ENCODE measurements around the gene HSPB9. TPM values are rescaled to one million over a fixed set of nuclear protein-coding genes. Genes with fewer than 3 reads are reported as not detected.

HSPB9 gene
- total and polyA plus RNA-seq, 10 of the 15 experiments (the other 5 are each of a cell fraction or from before 2014, with no cell fraction given): 0.04 to 0.40 (median 0.11) TPM; not detected in 7

DNA sequence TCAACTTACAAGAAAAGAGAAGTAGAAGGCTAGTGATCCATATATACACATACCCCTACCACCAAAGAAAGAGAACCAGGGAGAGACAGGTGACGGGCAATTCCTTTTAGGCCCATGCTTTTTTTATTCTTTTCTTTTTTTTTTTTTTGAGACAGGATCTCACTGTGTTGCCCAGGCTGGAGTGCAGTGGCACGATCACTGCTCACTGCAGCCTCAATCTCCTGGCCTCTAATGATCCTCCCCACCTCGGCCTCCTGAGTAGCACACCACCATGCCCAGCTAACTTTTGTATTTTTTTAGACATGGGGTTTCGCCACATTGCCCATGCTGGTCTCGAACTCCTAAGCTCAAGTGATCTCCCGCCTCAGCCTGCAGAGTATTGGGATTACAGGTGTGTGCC lies 4.8 kb downstream of the HSPB9 start (continued):
- no peak for TF ChIP-seq MLLT1 (IDR thresholded peaks at IDR 0.05)

DNA sequence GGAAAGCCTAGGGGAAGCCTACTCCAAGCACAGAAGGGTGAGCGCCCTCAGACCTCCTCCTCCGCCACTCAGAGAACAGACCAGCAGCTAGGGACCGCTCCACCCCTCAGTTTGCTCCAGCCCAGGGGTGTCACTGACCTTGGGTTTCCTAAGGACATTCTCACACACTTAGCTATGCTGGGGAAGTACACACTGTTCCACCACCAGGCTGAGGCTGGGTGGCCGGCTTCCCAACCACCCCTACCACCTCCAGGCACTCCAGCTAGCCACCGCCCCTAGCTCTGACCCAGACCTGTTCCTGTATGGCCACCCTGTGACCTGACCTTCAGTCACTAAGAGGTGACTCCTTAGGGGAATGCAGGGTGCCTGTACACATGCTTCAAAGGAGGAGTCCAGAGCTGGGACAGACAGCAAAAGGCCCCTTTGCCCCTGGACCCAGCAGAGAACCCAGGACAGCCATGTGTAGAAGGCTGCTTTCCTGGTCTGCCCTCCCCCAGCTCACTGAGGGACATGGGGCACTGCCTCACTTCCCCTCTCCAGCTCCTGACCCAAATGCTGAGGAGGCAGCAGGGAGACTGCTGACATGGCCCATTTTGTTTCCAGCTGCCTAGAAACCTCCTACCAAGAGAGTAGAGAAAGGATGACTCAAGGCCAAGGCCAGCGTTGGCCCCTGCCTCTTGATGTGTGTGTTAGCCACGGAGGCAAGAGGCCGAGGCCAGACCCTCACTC lies 6.7 kb downstream of the HSPB9 start:
- no TSS peak for BruUV-seq (replicated peaks)
- H3K9me3 ChIP-seq (replicated peaks; ENCODE audit: control insufficient read depth, insufficient read depth, low read length): no peaks in the 10 kb centered on the region
- H2AFZ ChIP-seq (ENCODE audit: control insufficient read depth, low read depth, low read length): no peak overlapping the region
- 97% methylated on average over 8 of the region's 8 CpGs for WGBS (ENCODE audit: insufficient coverage, insufficient replicate concordance, low lambda C conversion rate, missing lambda C conversion rate)
- TF ChIP-seq CBFB (IDR thresholded peaks at IDR 0.05; ENCODE audit: low read depth) (no peak), RB1 (IDR thresholded peaks at IDR 0.05; ENCODE audit: borderline replicate concordance) (no peak), ZNF207 (IDR thresholded peaks at IDR 0.05; ENCODE audit: borderline replicate concordance) (no peak), MTA2 (IDR thresholded peaks at IDR 0.05; ENCODE audit: low read depth) (no peak), POLR2AphosphoS5 (IDR thresholded peaks at IDR 0.05; ENCODE audit: low read length) (no peak), TCF7 (IDR thresholded peaks at IDR 0.05; ENCODE audit: borderline replicate concordance) (no peak), RELA (IDR thresholded peaks at IDR 0.05; ENCODE audit: borderline replicate concordance, partially characterized antibody) (no peak), SREBF2 (IDR thresholded peaks at IDR 0.05; ENCODE audit: low read length) (no peak), SMC3 (IDR thresholded peaks at IDR 0.05; ENCODE audit: borderline replicate concordance, low read length) (no peak), BACH1 (IDR thresholded peaks at IDR 0.05; ENCODE audit: borderline replicate concordance) (no peak), ZNF384 (IDR thresholded peaks at IDR 0.05; ENCODE audit: borderline replicate concordance, low read depth, low read length) (no peak), TCF12 (IDR thresholded peaks at IDR 0.05; ENCODE audit: low read depth, low read length) (no peak), STAT3 (IDR thresholded peaks at IDR 0.05; ENCODE audit: low read depth, low read length) (no peak), ZBED1 (IDR thresholded peaks at IDR 0.05; ENCODE audit: borderline replicate concordance) (no peak), MXI1 (IDR thresholded peaks at IDR 0.05; ENCODE audit: low read depth, low read length) (no peak)
- TF ChIP-seq, protein P1, sequence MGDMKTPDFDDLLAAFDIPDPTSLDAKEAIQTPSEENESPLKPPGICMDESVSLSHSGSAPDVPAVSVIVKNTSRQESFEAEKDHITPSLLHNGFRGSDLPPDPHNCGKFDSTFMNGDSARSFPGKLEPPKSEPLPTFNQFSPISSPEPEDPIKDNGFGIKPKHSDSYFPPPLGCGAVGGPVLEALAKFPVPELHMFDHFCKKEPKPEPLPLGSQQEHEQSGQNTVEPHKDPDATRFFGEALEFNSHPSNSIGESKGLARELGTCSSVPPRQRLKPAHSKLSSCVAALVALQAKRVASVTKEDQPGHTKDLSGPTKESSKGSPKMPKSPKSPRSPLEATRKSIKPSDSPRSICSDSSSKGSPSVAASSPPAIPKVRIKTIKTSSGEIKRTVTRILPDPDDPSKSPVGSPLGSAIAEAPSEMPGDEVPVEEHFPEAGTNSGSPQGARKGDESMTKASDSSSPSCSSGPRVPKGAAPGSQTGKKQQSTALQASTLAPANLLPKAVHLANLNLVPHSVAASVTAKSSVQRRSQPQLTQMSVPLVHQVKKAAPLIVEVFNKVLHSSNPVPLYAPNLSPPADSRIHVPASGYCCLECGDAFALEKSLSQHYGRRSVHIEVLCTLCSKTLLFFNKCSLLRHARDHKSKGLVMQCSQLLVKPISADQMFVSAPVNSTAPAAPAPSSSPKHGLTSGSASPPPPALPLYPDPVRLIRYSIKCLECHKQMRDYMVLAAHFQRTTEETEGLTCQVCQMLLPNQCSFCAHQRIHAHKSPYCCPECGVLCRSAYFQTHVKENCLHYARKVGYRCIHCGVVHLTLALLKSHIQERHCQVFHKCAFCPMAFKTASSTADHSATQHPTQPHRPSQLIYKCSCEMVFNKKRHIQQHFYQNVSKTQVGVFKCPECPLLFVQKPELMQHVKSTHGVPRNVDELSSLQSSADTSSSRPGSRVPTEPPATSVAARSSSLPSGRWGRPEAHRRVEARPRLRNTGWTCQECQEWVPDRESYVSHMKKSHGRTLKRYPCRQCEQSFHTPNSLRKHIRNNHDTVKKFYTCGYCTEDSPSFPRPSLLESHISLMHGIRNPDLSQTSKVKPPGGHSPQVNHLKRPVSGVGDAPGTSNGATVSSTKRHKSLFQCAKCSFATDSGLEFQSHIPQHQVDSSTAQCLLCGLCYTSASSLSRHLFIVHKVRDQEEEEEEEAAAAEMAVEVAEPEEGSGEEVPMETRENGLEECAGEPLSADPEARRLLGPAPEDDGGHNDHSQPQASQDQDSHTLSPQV (IDR thresholded peaks at IDR 0.05): no peak
- peaks cover 18% of the 10 kb centered on the region for H3K79me2 ChIP-seq (ENCODE audit: control insufficient read depth, insufficient read depth, low read length)
- intact Hi-C loops (cut with micrococcal nuclease; ENCODE audit: unreplicated experiment) (no loop called here), in situ Hi-C loops (cut with MboI) (no loop called here)
- ChIA-PET SMC1A (ENCODE audit: uncharacterized antibody, unreplicated experiment) (interaction anchor here (1.0 to 1.8 kb wide), 2 partner anchors 9 to 81 kb away, joined by 3 to 7 read pairs; partner anchors contain the start of gene KAT2A), CTCF (interaction anchor here (1.1 to 4.3 kb wide), 3 partner anchors 9 to 277 kb away, joined by 3 to 31 read pairs (median 3); partner anchors contain the start of gene KCNH4), POLR2A (interaction anchor here (1.9 kb wide), 1 partner anchor 52 kb away, joined by 5 read pairs; no protein-coding TSS in a partner anchor), RAD21 (ENCODE audit: unreplicated experiment) (interaction anchor here (1.0 kb wide), 1 partner anchor 28 kb away, joined by 3 read pairs; no protein-coding TSS in a partner anchor)
- H3K27ac ChIP-seq (ENCODE audit: control insufficient read depth, insufficient read depth): no peak overlapping the region
- H3K4me2 ChIP-seq (ENCODE audit: control insufficient read depth, insufficient read depth): no peak overlapping the region
- no peak overlapping the region for H3K4me3 ChIP-seq
- ATAC-seq (no peak), DNase-seq (ENCODE audit: low read depth, low spot score) (no peak), FAIRE-seq (no peak)
- H3K4me1 ChIP-seq (ENCODE audit: control insufficient read depth, insufficient read depth, low read length): peaks cover 22% of the 10 kb centered on the region
- peaks cover 27 to 46% of the 10 kb centered on the region in 2 experiments for H3K36me3 ChIP-seq (ENCODE audit: control insufficient read depth in 2 of 2, insufficient read depth in 2 of 2, low read length in 1 of 2)
- H4K20me1 ChIP-seq (ENCODE audit: control insufficient read depth, insufficient read depth): peaks cover 15% of the 10 kb centered on the region; the same call in 1 of the 2 replicates
- H3K27me3 ChIP-seq (replicated peaks in 1 of 2; ENCODE audit: control insufficient read depth in 2 of 2, insufficient read depth in 2 of 2, low read length in 1 of 2): no peaks in the 10 kb centered on the region
- H3K9ac ChIP-seq (ENCODE audit: control insufficient read depth, insufficient read depth, low read length): no peak overlapping the region
